ENCODE measurements around the gene SERP2.

SERP2 gene

GRCh38 chr13:44389876-44390275 lies 16.3 kb downstream of the SERP2 start:
- DNase-seq, result no peak

DNA sequence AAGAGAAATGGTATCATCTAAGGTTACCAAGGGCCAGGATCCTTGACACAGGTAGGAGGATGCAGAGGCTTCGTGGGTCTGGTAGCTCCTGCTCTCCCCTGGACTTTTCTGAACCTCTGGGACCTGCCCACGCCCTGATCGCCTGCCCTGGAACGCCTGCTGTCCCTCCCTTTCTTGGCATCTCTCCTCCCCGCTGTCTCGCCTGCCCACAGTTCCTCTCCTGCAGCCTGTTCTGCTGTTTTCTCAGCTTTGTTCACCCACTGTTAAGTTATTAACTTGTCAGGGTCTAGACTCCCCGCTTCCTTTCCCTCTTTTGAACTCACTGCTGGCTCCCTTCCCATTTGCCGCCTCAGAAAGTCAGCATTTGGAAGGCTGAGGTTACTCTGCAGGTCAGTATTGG lies 19.8 kb downstream of the SERP2 start:
- DNase-seq, result no peak

GRCh38 chr13:44394658-44395057 lies 21.0 kb downstream of the SERP2 start:
- DNase-seq, result no peak

DNA sequence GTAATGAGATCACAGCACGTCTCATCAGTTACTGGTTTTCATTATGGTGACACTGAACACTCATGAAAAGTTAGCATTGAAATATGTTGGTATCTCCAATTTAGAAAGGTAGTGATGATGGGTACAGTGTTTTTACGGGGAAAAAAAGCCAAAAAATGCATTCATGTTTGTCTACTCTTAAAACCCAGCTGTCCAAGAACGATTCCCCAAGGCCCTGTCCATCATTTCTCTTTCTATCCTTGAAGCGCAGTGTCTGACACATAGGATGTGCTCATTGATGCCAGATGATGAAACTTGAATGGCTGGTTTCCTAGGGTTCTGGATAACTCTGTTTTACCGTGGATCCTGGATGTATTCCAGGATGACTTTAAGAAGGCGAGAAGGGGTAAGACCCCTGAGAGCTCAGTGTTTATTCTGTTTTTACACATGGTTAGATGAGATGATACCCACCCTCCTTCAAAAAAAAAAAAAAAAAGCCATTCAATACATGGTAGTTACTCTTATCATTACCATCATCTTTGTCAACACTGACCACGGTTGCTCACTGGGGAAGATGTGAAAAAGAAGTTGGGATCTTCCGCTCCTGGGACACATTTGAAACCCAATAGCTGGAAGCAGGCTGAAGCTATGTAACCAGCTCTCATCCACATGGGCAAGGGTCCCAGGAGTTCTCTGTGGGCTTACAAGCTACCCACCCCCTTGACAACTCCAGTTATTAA lies 22.5 kb downstream of the SERP2 start:
- no peak for DNase-seq

DNA sequence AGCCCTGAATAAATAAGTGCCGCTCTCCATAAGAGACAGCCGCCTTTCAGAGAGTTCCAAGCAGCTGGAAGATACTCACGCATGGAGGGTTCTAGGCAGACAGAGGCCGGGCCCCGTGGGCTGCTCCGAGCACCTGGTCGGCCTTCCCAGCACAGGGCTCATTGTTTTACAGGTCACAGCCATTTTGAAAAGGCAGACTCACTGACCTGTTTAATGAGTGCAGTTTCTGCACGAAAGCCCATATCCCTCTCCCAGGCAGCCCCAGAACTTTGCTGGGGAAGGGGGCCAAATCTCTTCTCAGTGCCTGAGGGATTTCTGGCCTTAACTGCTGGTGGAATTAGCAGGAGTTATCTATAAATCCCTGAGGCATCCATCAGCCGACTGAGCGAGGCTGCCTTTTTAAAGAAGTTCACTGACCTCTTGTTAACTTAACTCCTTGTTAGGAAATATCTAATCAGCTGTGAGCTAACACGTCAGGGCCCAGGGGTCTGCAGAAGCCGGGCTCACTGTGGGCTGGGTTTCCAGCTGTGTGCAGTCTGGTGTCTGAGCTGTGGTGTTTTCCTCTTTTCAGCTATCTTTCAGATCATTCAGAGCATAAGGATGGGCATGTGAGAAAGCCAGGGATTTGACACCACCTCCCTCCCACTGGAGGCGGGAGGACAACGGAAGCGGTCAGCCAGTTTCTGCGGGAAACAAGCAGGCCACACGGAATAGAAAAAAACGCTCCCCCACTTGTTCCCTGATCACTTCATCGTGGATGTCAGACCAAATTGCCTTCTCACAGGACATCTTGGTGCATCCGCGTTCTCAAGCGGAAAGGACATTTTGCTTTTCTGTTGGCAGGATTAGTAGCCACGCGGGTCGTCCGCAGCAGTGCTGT lies 23.3 kb downstream of the SERP2 start:
- DNase-seq, result no peak

DNA sequence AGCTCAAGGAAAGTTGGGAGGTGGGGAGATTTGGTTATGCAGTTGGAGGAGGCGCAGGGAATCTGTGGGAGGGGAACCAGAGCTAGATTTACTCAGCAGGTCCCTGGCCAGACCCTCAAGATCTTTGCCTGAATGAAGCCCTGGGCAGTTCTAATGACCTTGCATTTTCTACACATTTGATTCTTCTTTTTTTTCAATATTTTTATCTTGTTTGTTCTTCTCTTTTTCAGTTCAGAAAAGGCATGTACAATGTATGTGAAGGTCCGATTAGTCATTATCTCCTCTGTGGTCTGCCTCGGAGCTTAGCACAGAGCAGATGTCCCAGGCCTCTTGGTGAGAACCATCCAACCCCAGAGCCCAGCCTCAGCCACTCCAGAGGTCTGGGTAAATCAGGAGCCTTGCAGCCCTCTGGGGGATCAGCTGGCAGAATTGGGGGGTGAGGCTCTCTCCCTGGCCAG lies 24.2 kb downstream of the SERP2 start:
- no peak for DNase-seq

- DNase-seq, result no peak
Measured at GRCh38 chr13:44398606-44399005, 25.0 kb downstream of the SERP2 start.

DNA sequence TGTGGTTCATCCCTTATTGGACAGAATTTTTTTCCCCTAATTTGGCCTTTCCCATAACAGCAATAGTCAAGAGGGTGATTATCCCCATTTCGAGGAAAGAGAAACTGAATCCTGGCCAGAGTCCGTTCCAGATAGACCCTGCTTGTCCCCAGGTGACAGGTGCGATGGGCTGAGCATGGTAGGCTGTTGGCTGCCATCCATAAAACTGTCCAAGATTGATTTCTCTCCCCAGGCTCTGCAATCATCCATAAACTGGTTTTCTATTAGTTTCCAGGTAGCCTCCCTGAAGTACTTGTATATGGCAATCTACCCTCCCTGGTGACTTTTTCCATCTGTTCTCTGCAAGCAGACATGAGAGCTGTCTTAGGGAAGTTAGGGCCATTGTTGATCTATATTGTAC lies 25.4 kb downstream of the SERP2 start:
- DNase-seq, result no peak

DNA sequence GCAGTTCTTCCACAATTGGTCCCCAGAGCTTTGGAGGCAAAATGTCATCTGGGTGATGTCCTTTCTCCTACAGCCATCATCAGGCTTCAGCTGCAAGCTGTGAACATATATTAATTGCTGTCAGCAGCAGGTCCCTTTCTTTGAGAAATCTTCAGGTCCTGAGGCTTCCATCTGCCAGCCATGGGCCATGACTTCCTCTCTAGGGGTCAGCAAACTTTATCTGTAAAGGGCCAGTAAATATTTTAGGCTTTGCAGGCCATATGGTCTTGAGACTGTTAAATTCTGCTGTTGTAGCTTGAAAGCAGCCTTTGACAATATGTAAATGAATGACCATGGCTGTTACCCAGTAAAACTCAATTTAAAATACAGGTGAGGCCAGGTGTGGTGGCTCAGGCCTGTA lies 27.1 kb downstream of the SERP2 start:
- no peak for DNase-seq

GRCh38 chr13:44401577-44401976 lies 28.0 kb downstream of the SERP2 start:
- no peak for DNase-seq

- DNase-seq, result no peak
Measured at GRCh38 chr13:44402899-44403445, 29.3 kb downstream of the SERP2 start.

GRCh38 chr13:44403461-44404056 lies 29.9 kb downstream of the SERP2 start:
- no peak for DNase-seq

- DNase-seq, result no peak
Measured at GRCh38 chr13:44404261-44405132, 30.9 kb downstream of the SERP2 start.

- no peak for DNase-seq
Measured at GRCh38 chr13:44406617-44407016, 33.0 kb downstream of the SERP2 start.

DNA sequence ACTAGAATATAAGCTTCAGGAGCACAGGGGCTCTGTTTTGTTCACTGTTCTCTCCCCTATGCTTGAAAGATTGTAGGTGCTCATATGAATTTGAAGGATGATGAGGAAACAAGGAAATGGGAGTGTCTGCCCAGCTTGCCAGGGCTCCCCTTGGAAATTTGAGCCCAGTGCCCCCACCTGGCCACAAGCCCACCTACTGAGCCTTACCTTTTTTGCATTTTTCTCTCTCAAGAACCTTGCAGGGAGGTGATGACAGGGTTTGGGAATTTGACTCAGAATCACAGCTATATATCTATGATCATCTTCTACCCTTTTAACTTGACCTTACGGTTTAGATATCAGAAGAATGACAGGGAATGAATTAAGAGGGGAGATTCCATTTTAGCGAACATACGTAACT lies 33.8 kb downstream of the SERP2 start:
- no peak for DNase-seq

GRCh38 chr13:44407891-44408290 lies 34.3 kb downstream of the SERP2 start:
- DNase-seq, result no peak

DNA sequence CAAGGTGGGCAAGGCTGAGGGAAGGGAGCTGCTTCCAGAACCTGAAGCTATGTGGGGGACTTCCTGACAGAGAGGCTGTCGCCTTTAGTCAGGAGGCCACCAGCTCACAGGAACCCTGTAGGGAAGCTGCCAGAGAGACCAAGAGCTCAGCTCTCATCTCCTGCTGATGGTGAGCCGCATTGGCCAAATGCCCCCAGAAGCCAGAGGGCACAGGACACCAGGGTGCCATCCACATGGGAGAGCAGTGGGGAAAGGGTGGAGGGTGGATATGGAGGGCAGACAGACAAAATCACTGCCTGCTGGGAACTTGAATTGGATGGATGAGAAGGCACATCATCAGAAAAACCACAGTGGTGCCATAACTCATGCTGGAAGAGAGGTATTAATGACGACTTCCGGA lies 36.0 kb downstream of the SERP2 start:
- no peak for DNase-seq

GRCh38 chr13:44410328-44410859 lies 36.8 kb downstream of the SERP2 start:
- DNase-seq, result no peak

GRCh38 chr13:44411841-44412240 lies 38.2 kb downstream of the SERP2 start:
- no peak for DNase-seq

GRCh38 chr13:44412346-44412935 lies 38.8 kb downstream of the SERP2 start:
- DNase-seq, result no peak

- DNase-seq, result no peak
Measured at GRCh38 chr13:44413095-44413494, 39.5 kb downstream of the SERP2 start.

- no peak for DNase-seq
Measured at GRCh38 chr13:44414716-44415115, 41.1 kb downstream of the SERP2 start.

Data from DMS 273 treated with DMSO at 0.1 percent for 48 hours (cell line).